ENCODE results near the gene SPN. TPM values are rescaled to one million over a fixed set of nuclear protein-coding genes. Genes with fewer than 3 reads are reported as not detected.
"Not testable (repeated sequence)": the region's sequence is repeated elsewhere in the genome, so short reads cannot be mapped to it uniquely, and the experiment has no call there.

SPN gene
- total RNA-seq, 2 experiments from 2014 or later: 103 to 127 TPM

GRCh38 chr16:29695675-29696074, 32.6 kb downstream of the SPN start:
- intact Hi-C loops (cut with DNase I, micrococcal nuclease); H3K27ac Mint-ChIP-seq; H3K27me3 Mint-ChIP-seq; H3K9me3 Mint-ChIP-seq (ENCODE audit: low read depth); DNase-seq; H3K4me1 Mint-ChIP-seq; POLR2A ChIA-PET; ATAC-seq; H3K36me3 Mint-ChIP-seq (ENCODE audit: low read depth); H3K4me3 Mint-ChIP-seq: not testable (repeated sequence)
- CTCF ChIA-PET: interaction anchor here (0.5 kb wide), 1 partner anchor 414 kb away, joined by 3 read pairs; no protein-coding TSS in a partner anchor

- ChIA-PET CTCF (interaction anchor here (0.7 kb wide), 1 partner anchor 21 kb away, joined by 3 read pairs; no protein-coding TSS in a partner anchor), POLR2A (no interaction called here)
- Mint-ChIP-seq H3K27me3 (no peaks in the 10 kb centered on the region), H3K27ac (no peak overlapping the region), H3K36me3 (ENCODE audit: low read depth) (peaks cover 2% of the 10 kb centered on the region), H3K4me3 (no peak overlapping the region), H3K9me3 (ENCODE audit: low read depth) (no peaks in the 10 kb centered on the region), H3K4me1 (peaks cover 16% of the 10 kb centered on the region)
- no peak for DNase-seq
- intact Hi-C loops (cut with DNase I, micrococcal nuclease): no loop called here
- ATAC-seq: no peak
Observed at GRCh38 chr16:29696881-29697331, 33.9 kb downstream of the SPN start.

DNA sequence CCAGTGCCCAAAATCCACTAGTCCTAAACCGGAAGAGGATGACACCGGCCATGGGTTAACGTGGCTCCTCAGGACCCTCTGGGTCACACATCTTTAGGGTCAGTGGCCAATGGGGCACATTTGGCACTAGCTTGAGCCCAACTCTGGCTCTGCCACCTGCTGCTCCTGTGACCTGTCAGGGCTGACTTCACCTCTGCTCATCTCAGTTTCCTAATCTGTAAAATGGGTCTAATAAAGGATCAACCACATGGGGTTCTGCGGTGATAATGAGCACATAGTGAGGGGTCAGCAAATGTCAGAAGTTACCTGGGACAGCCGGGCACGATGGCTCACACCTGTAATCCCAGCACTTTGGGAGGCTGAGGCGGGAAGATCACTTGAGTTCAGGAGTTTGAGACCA, 34.3 kb downstream of the SPN start:
- H3K36me3 Mint-ChIP-seq (ENCODE audit: low read depth): peaks cover 3% of the 10 kb centered on the region
- ATAC-seq: no peak
- CTCF ChIA-PET: no interaction called here
- POLR2A ChIA-PET: no interaction called here
- intact Hi-C loops (cut with DNase I, micrococcal nuclease): no loop called here
- no peaks in the 10 kb centered on the region for H3K9me3 Mint-ChIP-seq (ENCODE audit: low read depth)
- H3K27me3 Mint-ChIP-seq: no peaks in the 10 kb centered on the region
- H3K27ac Mint-ChIP-seq: no peak overlapping the region
- no peak overlapping the region for H3K4me3 Mint-ChIP-seq
- DNase-seq: no peak
- peaks cover 20% of the 10 kb centered on the region for H3K4me1 Mint-ChIP-seq

DNA sequence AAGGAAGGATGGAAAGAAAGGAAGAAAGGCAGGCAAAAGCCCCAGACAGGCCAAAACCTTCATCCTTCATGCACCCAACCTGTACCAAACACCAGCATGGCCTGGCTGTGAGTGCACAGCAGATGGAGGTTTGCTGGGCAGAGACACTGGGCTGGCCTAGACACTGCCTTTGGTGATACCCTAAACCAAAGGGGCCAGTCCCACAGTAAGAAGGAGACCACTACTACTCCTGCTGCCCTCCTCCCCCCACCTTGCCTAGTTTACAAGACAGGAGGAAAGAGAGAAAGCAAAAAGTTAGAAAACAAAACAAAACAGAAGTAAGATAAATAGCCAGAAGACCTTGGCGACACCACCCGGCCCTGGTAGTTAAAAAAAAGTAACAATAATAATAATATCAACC, 35.0 kb downstream of the SPN start:
- CTCF ChIA-PET: interaction anchor here (0.6 to 4.7 kb wide), 4 partner anchors 33 to 308 kb away, joined by 3 to 41 read pairs (median 11); partner anchors contain the start of gene KIF22
- peaks cover 27% of the 10 kb centered on the region for H3K4me1 Mint-ChIP-seq
- no peaks in the 10 kb centered on the region for H3K27me3 Mint-ChIP-seq
- H3K9me3 Mint-ChIP-seq (ENCODE audit: low read depth): no peaks in the 10 kb centered on the region
- no peak overlapping the region for H3K4me3 Mint-ChIP-seq
- intact Hi-C loops (cut with DNase I, micrococcal nuclease): no loop called here
- peaks cover 3% of the 10 kb centered on the region for H3K36me3 Mint-ChIP-seq (ENCODE audit: low read depth)
- H3K27ac Mint-ChIP-seq: no peak overlapping the region
- DNase-seq (no peak), ATAC-seq (no peak)
- POLR2A ChIA-PET: no interaction called here

DNA sequence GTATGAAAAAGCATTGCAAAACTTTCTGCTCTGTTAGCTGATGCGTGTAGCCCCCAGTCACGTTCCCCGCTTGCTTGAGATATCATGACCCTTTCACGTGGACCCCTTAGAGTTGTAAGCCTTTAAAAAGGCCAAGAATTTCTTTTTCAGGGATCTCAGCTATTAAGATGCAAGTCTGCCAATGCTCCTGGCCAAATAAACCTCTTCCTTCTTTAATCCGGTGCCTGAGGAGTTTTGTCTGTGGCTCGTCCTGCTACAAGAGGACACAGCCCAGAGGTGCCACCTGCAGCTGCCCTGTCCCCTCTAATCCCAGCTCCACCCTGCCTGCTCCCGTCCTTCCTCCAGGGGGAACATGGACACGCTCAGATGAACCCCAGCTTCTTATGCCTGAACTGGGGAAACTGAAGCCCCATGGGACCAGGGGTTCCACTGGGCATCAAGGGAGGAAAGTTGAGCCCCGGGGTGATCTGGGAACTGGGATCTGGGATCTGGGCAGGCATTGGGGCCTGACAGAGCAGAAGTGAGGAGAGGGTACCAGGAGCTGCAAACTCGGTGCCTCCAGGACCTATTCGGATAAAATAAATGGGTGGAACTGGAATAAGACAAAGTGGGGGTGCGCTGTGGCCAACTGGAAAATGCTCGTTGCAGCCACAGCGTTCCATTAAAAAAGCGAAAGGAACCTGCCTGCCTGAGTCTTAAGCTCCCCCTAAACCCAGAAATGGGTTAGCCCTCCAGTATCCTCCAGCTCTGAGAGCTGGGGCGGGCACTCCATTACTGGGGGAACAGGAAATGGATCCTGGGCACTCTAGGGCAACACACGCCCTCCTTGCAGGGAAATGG, 35.7 kb downstream of the SPN start:
- ChIA-PET CTCF (interaction anchor here (0.6 to 4.7 kb wide), 17 partner anchors 12 to 356 kb away, joined by 3 to 45 read pairs (median 12); partner anchors contain the start of genes KCTD13, KIF22, MVP and TLCD3B), POLR2A (interaction anchor here (2.4 kb wide), 1 partner anchor 109 kb away, joined by 8 read pairs; no protein-coding TSS in a partner anchor)
- no peaks in the 10 kb centered on the region for H3K9me3 Mint-ChIP-seq (ENCODE audit: low read depth)
- peaks cover 3% of the 10 kb centered on the region for H3K36me3 Mint-ChIP-seq (ENCODE audit: low read depth)
- H3K4me3 Mint-ChIP-seq: no peak overlapping the region
- no peak overlapping the region for H3K27ac Mint-ChIP-seq
- intact Hi-C loops (cut with DNase I, micrococcal nuclease): no loop called here
- no peak for ATAC-seq
- peaks cover 29% of the 10 kb centered on the region for H3K4me1 Mint-ChIP-seq
- H3K27me3 Mint-ChIP-seq: no peaks in the 10 kb centered on the region
- DNase-seq: no peak

DNA sequence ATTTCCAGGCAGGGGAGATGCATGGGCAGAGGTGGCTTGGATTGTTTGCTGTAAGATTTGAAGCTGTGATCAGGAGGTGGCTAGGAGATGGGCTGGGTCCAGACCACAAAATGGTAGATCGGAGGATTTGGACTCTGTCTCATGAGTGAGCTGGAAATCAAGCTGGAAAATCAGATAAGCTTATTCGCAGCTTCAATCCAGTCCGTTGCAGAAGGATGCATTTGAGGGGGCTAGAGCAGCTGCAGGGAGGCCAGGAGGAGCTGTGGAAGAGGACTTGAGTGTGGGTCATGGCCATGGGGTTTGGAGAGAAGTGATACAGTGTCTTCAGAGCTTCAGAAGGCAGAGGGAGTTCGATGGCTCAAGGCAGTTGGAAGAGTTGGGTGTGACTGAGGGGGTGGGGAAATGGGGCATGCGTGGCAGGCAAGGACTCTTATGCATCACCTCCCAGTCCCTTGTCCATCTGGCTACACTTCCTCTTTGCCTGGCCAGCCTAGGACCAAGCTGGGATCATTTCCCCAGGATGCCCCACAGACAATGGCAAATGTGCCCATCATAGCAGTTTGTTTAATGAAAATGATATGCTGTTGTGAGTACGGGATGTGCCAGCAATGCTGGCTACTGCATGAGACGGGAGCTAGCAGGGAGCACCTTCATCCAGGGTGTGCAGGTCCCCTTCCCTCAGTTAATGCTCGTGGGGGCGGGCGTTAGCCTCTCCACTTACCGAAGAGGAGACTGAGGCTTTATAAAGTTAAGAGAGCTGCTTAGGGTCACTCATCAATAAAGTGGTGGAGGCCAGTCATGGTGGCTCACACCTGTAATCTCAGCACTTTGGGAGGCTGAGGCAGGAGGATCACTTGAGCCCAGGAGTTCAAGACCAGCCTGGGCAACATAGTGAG, 36.5 kb downstream of the SPN start:
- ChIA-PET POLR2A (interaction anchor here (1.1 to 2.4 kb wide), 6 partner anchors 33 to 149 kb away, joined by 4 to 12 read pairs (median 6); no protein-coding TSS in a partner anchor), CTCF (interaction anchor here (0.6 to 4.7 kb wide), 39 partner anchors 8 to 355 kb away, joined by 3 to 45 read pairs (median 7); partner anchors contain the start of genes ASPHD1, CDIPT, KCTD13 and KIF22)
- H3K9me3 Mint-ChIP-seq (ENCODE audit: low read depth): no peaks in the 10 kb centered on the region
- no peak overlapping the region for H3K4me3 Mint-ChIP-seq
- ATAC-seq (no peak), DNase-seq (no peak)
- H3K36me3 Mint-ChIP-seq (ENCODE audit: low read depth): peaks cover 3% of the 10 kb centered on the region
- H3K27ac Mint-ChIP-seq: no peak overlapping the region
- intact Hi-C loops (cut with DNase I, micrococcal nuclease): loop anchor here (1.0 to 5.0 kb wide), 13 partner anchors 11 to 333 kb away; partner anchors contain the start of genes PAGR1 (in 2 of the 2), C16orf54 (in 1 of the 2), CDIPT (in 1 of the 2) and KIF22 (in 1 of the 2)
- no peaks in the 10 kb centered on the region for H3K27me3 Mint-ChIP-seq
- peaks cover 29% of the 10 kb centered on the region for H3K4me1 Mint-ChIP-seq

DNA sequence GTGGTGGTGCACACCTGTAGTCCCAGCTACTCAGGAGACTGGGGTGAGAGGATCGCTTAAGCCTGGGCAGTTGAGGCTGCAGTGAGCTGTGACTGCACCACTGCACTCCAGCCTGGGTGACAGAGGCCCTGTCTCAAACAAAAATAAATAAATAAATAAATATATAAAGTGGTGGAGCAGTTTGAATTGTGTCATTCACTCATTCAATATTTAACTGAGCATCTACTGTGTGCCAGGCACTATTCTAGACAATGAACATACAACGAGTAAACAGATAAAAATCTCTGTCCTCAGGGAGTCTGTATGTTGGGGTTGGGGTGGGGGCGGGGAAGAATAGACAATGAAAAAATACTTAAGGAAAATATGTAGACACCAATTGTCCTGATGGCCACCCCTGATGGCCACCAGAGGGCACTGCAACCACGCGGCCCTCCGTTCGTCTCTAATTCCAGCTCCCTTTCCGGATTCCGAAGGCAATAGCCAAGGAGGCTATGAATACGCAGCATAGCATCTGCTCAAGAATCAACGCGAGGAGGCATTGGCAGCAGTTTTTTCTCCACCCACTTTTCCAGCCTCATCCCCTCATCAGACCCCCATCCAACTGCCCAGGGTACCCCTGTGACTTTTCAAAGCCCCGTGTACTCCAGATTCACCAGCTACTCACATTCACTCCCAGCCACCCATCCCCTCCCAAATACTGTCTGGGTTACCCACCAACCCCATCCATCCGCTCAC, 37.4 kb downstream of the SPN start:
- intact Hi-C loops (cut with DNase I, micrococcal nuclease): loop anchor here (1.0 to 5.0 kb wide), 13 partner anchors 10 to 332 kb away; partner anchors contain the start of genes PAGR1 (in 2 of the 2), C16orf54 (in 1 of the 2), CDIPT (in 1 of the 2) and KIF22 (in 1 of the 2)
- peak; percentile 88 for DNase-seq
- H3K9me3 Mint-ChIP-seq (ENCODE audit: low read depth): no peaks in the 10 kb centered on the region

GRCh38 chr16:29701214-29701555, 38.1 kb downstream of the SPN start:
- no peak for DNase-seq

More for the DNA sequence above, 37.4 kb downstream of the SPN start:
- ChIA-PET CTCF (interaction anchor here (0.6 to 4.7 kb wide), 40 partner anchors 9 to 353 kb away, joined by 3 to 45 read pairs (median 7); partner anchors contain the start of genes ASPHD1, CDIPT, KCTD13 and KIF22), POLR2A (interaction anchor here (0.6 to 2.4 kb wide), 7 partner anchors 32 to 363 kb away, joined by 3 to 12 read pairs (median 6); no protein-coding TSS in a partner anchor)
- ATAC-seq: peak; percentile 45
- Mint-ChIP-seq H3K27me3 (no peaks in the 10 kb centered on the region), H3K36me3 (ENCODE audit: low read depth) (peaks cover 3% of the 10 kb centered on the region), H3K4me1 (peaks cover 32% of the 10 kb centered on the region), H3K4me3 (peak overlapping the region; percentile 44), H3K27ac (peak overlapping the region; percentile 67)

DNA sequence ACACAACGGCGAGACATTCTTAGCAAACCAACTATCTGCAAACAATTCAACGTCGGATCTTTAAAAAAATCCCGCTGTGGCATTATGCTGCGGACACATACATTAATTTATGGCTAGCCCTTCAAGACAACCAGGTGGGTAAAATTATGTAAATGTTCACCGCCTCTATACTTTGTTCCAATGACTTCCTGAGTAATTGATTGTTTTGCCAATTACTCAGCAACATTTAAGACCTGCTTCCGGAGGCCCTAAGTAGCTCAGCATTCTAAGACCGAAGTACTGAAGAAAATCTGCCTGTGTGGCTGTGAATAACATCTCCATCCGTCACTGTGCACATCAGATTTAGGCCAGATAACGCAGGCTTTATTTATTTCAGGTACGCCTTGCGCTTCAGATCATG, 39.2 kb downstream of the SPN start:
- intact Hi-C loops (cut with DNase I, micrococcal nuclease): loop anchor here (1.0 to 5.0 kb wide), 3 partner anchors 44 to 270 kb away; partner anchors contain the start of gene TAOK2 (in 1 of the 2)
- Mint-ChIP-seq H3K4me1 (peaks cover 32% of the 10 kb centered on the region), H3K9me3 (ENCODE audit: low read depth) (no peaks in the 10 kb centered on the region), H3K27me3 (no peaks in the 10 kb centered on the region), H3K4me3 (peak overlapping the region; percentile 65), H3K36me3 (ENCODE audit: low read depth) (peaks cover 3% of the 10 kb centered on the region), H3K27ac (peak overlapping the region; percentile 94)
- peak; percentile 35 for DNase-seq
- ChIA-PET POLR2A (interaction anchor here (0.6 to 1.2 kb wide), 8 partner anchors 20 to 122 kb away, joined by 3 to 6 read pairs (median 4); partner anchors contain the start of gene C16orf54), CTCF (interaction anchor here (0.7 to 4.7 kb wide), 19 partner anchors 10 to 316 kb away, joined by 3 to 45 read pairs (median 6); partner anchors contain the start of genes KIF22, MVP and PAGR1)
- peak; percentile 56 for ATAC-seq

More at GRCh38 chr16:29701214-29701555, 38.1 kb downstream of the SPN start:
- Mint-ChIP-seq H3K36me3 (ENCODE audit: low read depth) (peaks cover 3% of the 10 kb centered on the region), H3K4me1 (peaks cover 32% of the 10 kb centered on the region), H3K27me3 (no peaks in the 10 kb centered on the region), H3K4me3 (no peak overlapping the region), H3K27ac (no peak overlapping the region), H3K9me3 (ENCODE audit: low read depth) (no peaks in the 10 kb centered on the region)
- POLR2A ChIA-PET: interaction anchor here (1.4 to 2.4 kb wide), 3 partner anchors 89 to 147 kb away, joined by 6 to 12 read pairs (median 8); no protein-coding TSS in a partner anchor
- intact Hi-C loops (cut with DNase I, micrococcal nuclease): loop anchor here in 1 of 2 experiments (1.0 to 5.0 kb wide), 6 partner anchors 44 to 271 kb away; partner anchors contain the start of genes C16orf54, KIF22, PAGR1 and TAOK2
- CTCF ChIA-PET: interaction anchor here (0.7 to 4.7 kb wide), 28 partner anchors 10 to 352 kb away, joined by 3 to 45 read pairs (median 12); partner anchors contain the start of genes CDIPT, KIF22, MVP and PAGR1
- no peak for ATAC-seq

- Mint-ChIP-seq H3K9me3 (ENCODE audit: low read depth) (no peaks in the 10 kb centered on the region), H3K36me3 (ENCODE audit: low read depth) (peaks cover 3% of the 10 kb centered on the region), H3K4me1 (peaks cover 37% of the 10 kb centered on the region), H3K27me3 (no peaks in the 10 kb centered on the region), H3K27ac (peak overlapping the region; percentile 25), H3K4me3 (no peak overlapping the region)
- DNase-seq: no peak
- ATAC-seq: no peak
- intact Hi-C loops (cut with DNase I, micrococcal nuclease): no loop called here
- ChIA-PET CTCF (interaction anchor here (1.1 to 1.6 kb wide), 4 partner anchors 14 to 143 kb away, joined by 3 to 6 read pairs (median 4); no protein-coding TSS in a partner anchor), POLR2A (no interaction called here)
Observed at GRCh38 chr16:29705030-29705429, 42.0 kb downstream of the SPN start.
